CD8-positive, alpha-beta memory T cell (primary cell): ENCODE measurements around the gene MOK. TPM values are rescaled to one million over a fixed set of nuclear protein-coding genes. Genes with fewer than 3 reads are reported as not detected.
A peak's percentile ranks its signal among the peaks of the same experiment; 100 is the strongest.

ENCODE experiments used
- CTCF ChIA-PET: fragments of 350-600 bp; sonication (Branson Sonifier 250); formaldehyde crosslinking; loops from one replicate; lab custom pipeline; 2021; ENCODE audit warnings: antibody characterized with exemption; lab: Charles Lee
- POLR2A ChIA-PET: fragments of 350-600 bp; sonication (Branson Sonifier 250); formaldehyde crosslinking; loops from one replicate; lab custom pipeline; 2021; ENCODE audit warnings: antibody characterized with exemption; lab: Charles Lee
- DNase-seq, 5 donors: peaks; one replicate each; pipeline versions ENCODE4 v3.0.0 to v3.0.0-alpha.2; 2020 to 2022; ENCODE audit warnings: mixed read lengths in 1 of 5
- H3K27ac ChIP-seq: one replicate; pipeline ENCODE4 v1.7.0; 2013; ENCODE audit warnings: low read depth, mild to moderate bottlenecking, low read length, moderate library complexity
- H3K27me3 ChIP-seq: 2 replicates; pipeline ENCODE4 v1.7.0; 2013; ENCODE audit warnings: low read length, mild to moderate bottlenecking; ENCODE audit not compliant: insufficient read depth, poor library complexity, severe bottlenecking
- H3K36me3 ChIP-seq: 2 replicates; pipeline ENCODE4 v1.7.0; 2013; ENCODE audit warnings: mild to moderate bottlenecking, low read length, moderate library complexity; ENCODE audit not compliant: insufficient read depth
- H3K4me1 ChIP-seq: 2 replicates; pipeline ENCODE4 v1.7.0; 2013; ENCODE audit warnings: mild to moderate bottlenecking, low read length, moderate library complexity; ENCODE audit not compliant: insufficient read depth
- H3K4me3 ChIP-seq: 2 replicates; pipeline ENCODE4 v1.7.0; 2013; ENCODE audit warnings: mild to moderate bottlenecking, low read length
- H3K9me3 ChIP-seq: 2 replicates; pipeline ENCODE4 v1.7.0; 2013; ENCODE audit warnings: mild to moderate bottlenecking, low read length
- H3K27ac Mint-ChIP-seq, 8 donors: one replicate each; pipeline ENCODE4 v1.8.0; 2020 to 2021; ENCODE audit warnings: mixed read lengths in 8 of 8, mild to moderate bottlenecking in 6 of 8, inconsistent platforms in 3 of 8, moderate library complexity in 3 of 8
- H3K27me3 Mint-ChIP-seq, 2 donors: one replicate each; pipeline ENCODE4 v1.8.0; 2020 to 2021; ENCODE audit warnings: mixed read lengths in 2 of 2, mild to moderate bottlenecking in 1 of 2, moderate library complexity in 1 of 2
- H3K36me3 Mint-ChIP-seq, 3 donors: one replicate each; pipeline ENCODE4 v1.8.0; 2020 to 2021; ENCODE audit warnings: mixed read lengths in 3 of 3, inconsistent platforms in 1 of 3, mild to moderate bottlenecking in 1 of 3
- H3K4me1 Mint-ChIP-seq, 3 donors: one replicate each; pipeline ENCODE4 v1.8.0; 2020 to 2021; ENCODE audit warnings: mixed read lengths in 3 of 3, inconsistent platforms in 1 of 3, mild to moderate bottlenecking in 1 of 3
- H3K4me3 Mint-ChIP-seq, 7 donors: one replicate each; pipeline ENCODE4 v1.8.0; 2020 to 2021; ENCODE audit warnings: mixed read lengths in 7 of 7, mild to moderate bottlenecking in 6 of 7, moderate library complexity in 4 of 7, inconsistent platforms in 2 of 7
- H3K9me3 Mint-ChIP-seq, 5 donors: one replicate each; pipeline ENCODE4 v1.8.0; 2020 to 2022; ENCODE audit warnings: mixed read lengths in 5 of 5, mild to moderate bottlenecking in 3 of 5, moderate library complexity in 2 of 5, inconsistent platforms in 1 of 5
- polyA plus RNA-seq: library from polyadenylated mRNA; unstranded; fragments of 300-500 nt; fragmentation: Illumina TruSeq; gene quantifications from one replicate; pipeline ENCODE4 v1.2.3, GENCODE V29; 2021
- total RNA-seq, 2 experiments: library from RNA; stranded (reverse); gene quantifications; one replicate each; pipeline ENCODE4 v1.2.3, GENCODE V29; 2021

MOK gene
- total and polyA plus RNA-seq, 3 experiments from 2014 or later, result 2.8 to 7.3 (median 5.8) TPM

GRCh38 chr14:102293781-102294180, 11.2 kb downstream of the MOK start:
- Histone ChIP-seq H3K27ac (no peak overlapping the region), H3K36me3 (no peaks in the 10 kb centered on the region), H3K27me3 (no peaks in the 10 kb centered on the region), H3K9me3 (no peaks in the 10 kb centered on the region), H3K4me1 (no peaks in the 10 kb centered on the region), H3K4me3 (no peak overlapping the region)
- no peak overlapping the region for H3K27ac Mint-ChIP-seq
- no peaks in the 10 kb centered on the region for H3K36me3 Mint-ChIP-seq
- no peaks in the 10 kb centered on the region for H3K27me3 Mint-ChIP-seq
- ChIA-PET CTCF (no interaction called here), POLR2A (interaction anchor here (0.7 kb wide), 1 partner anchor 98 kb away, joined by 7 read pairs; no protein-coding TSS in a partner anchor)
- no peak overlapping the region for H3K4me3 Mint-ChIP-seq
- H3K4me1 Mint-ChIP-seq, result no peaks in the 10 kb centered on the region
- DNase-seq, result no peak
- H3K9me3 Mint-ChIP-seq, result no peaks in the 10 kb centered on the region

- Mint-ChIP-seq H3K9me3 (no peaks in the 10 kb centered on the region), H3K4me3 (no peak overlapping the region), H3K27me3 (no peaks in the 10 kb centered on the region), H3K4me1 (no peaks in the 10 kb centered on the region), H3K36me3 (no peaks in the 10 kb centered on the region), H3K27ac (peak overlapping the region in 1 of 8 donors; percentile 32)
- ChIA-PET POLR2A (interaction anchor here (0.6 kb wide), 1 partner anchor 31 kb away, joined by 3 read pairs; no protein-coding TSS in a partner anchor), CTCF (interaction anchor here (1.2 kb wide), 1 partner anchor 12 kb away, joined by 3 read pairs; the partner anchor contains the start of gene MOK)
- no peak overlapping the region for H3K27ac ChIP-seq
- no peaks in the 10 kb centered on the region for H3K9me3 ChIP-seq
- H3K27me3 ChIP-seq, result no peaks in the 10 kb centered on the region
- no peaks in the 10 kb centered on the region for H3K4me1 ChIP-seq
- H3K36me3 ChIP-seq, result no peaks in the 10 kb centered on the region
- H3K4me3 ChIP-seq, result no peak overlapping the region
- no peak for DNase-seq
Observed at GRCh38 chr14:102292441-102292840, 12.5 kb downstream of the MOK start.

- CTCF ChIA-PET, result no interaction called here
- no peak overlapping the region for H3K4me3 ChIP-seq
- H3K27ac ChIP-seq, result no peak overlapping the region
- H3K4me1 ChIP-seq, result no peaks in the 10 kb centered on the region
- Mint-ChIP-seq H3K27ac (no peak overlapping the region), H3K4me1 (no peaks in the 10 kb centered on the region), H3K36me3 (no peaks in the 10 kb centered on the region), H3K4me3 (no peak overlapping the region), H3K27me3 (peaks cover 0 to 2% of the 10 kb centered on the region in 2 donors), H3K9me3 (no peaks in the 10 kb centered on the region)
- no peaks in the 10 kb centered on the region for H3K36me3 ChIP-seq
- no peak for DNase-seq
- POLR2A ChIA-PET, result no interaction called here
- H3K9me3 ChIP-seq, result no peaks in the 10 kb centered on the region
- H3K27me3 ChIP-seq, result no peaks in the 10 kb centered on the region
Observed at GRCh38 chr14:102288139-102288538, 16.8 kb downstream of the MOK start.

GRCh38 chr14:102285106-102285505, 19.9 kb downstream of the MOK start:
- no peak overlapping the region for H3K4me3 ChIP-seq
- H3K4me3 Mint-ChIP-seq, result no peak overlapping the region
- POLR2A ChIA-PET, result no interaction called here
- no peaks in the 10 kb centered on the region for H3K4me1 ChIP-seq
- CTCF ChIA-PET, result interaction anchor here (1.4 kb wide), 1 partner anchor 13 kb away, joined by 3 read pairs; no protein-coding TSS in a partner anchor
- H3K36me3 Mint-ChIP-seq, result no peaks in the 10 kb centered on the region
- H3K27me3 ChIP-seq, result no peaks in the 10 kb centered on the region
- no peaks in the 10 kb centered on the region for H3K9me3 ChIP-seq
- peaks cover 0 to 2% of the 10 kb centered on the region in 2 donors for H3K27me3 Mint-ChIP-seq
- H3K9me3 Mint-ChIP-seq, result no peaks in the 10 kb centered on the region
- no peak for DNase-seq
- H3K27ac Mint-ChIP-seq, result no peak overlapping the region
- no peaks in the 10 kb centered on the region for H3K4me1 Mint-ChIP-seq
- no peak overlapping the region for H3K27ac ChIP-seq
- H3K36me3 ChIP-seq, result no peaks in the 10 kb centered on the region

- H3K27me3 Mint-ChIP-seq, result peaks cover 0 to 2% of the 10 kb centered on the region in 2 donors
- no peaks in the 10 kb centered on the region for H3K9me3 ChIP-seq
- no peaks in the 10 kb centered on the region for H3K36me3 Mint-ChIP-seq
- no peak overlapping the region for H3K4me3 ChIP-seq
- H3K27ac Mint-ChIP-seq, result peak overlapping the region in 1 of 8 donors; percentile 32
- H3K4me3 Mint-ChIP-seq, result no peak overlapping the region
- POLR2A ChIA-PET, result no interaction called here
- H3K27me3 ChIP-seq, result no peaks in the 10 kb centered on the region
- H3K4me1 ChIP-seq, result no peaks in the 10 kb centered on the region
- H3K27ac ChIP-seq, result no peak overlapping the region
- no peaks in the 10 kb centered on the region for H3K9me3 Mint-ChIP-seq
- H3K36me3 ChIP-seq, result no peaks in the 10 kb centered on the region
- H3K4me1 Mint-ChIP-seq, result no peaks in the 10 kb centered on the region
- DNase-seq, result no peak
- CTCF ChIA-PET, result interaction anchor here (1.4 kb wide), 1 partner anchor 14 kb away, joined by 3 read pairs; no protein-coding TSS in a partner anchor
Observed at GRCh38 chr14:102283631-102284129, 21.3 kb downstream of the MOK start.

- Mint-ChIP-seq H3K27ac (no peak overlapping the region), H3K4me3 (no peak overlapping the region), H3K4me1 (no peaks in the 10 kb centered on the region), H3K36me3 (no peaks in the 10 kb centered on the region), H3K9me3 (no peaks in the 10 kb centered on the region), H3K27me3 (peaks cover 0 to 2% of the 10 kb centered on the region in 2 donors)
- POLR2A ChIA-PET, result interaction anchor here (0.6 kb wide), 1 partner anchor 421 kb away, joined by 3 read pairs; no protein-coding TSS in a partner anchor
- no peak for DNase-seq
- Histone ChIP-seq H3K9me3 (no peaks in the 10 kb centered on the region), H3K4me3 (no peak overlapping the region), H3K27me3 (no peaks in the 10 kb centered on the region), H3K36me3 (no peaks in the 10 kb centered on the region), H3K27ac (no peak overlapping the region), H3K4me1 (no peaks in the 10 kb centered on the region)
- CTCF ChIA-PET, result no interaction called here
Observed at GRCh38 chr14:102282751-102283465, 22.1 kb downstream of the MOK start.

GRCh38 chr14:102280376-102280962, 24.5 kb downstream of the MOK start:
- no peaks in the 10 kb centered on the region for H3K9me3 Mint-ChIP-seq
- ChIA-PET POLR2A (no interaction called here), CTCF (no interaction called here)
- Histone ChIP-seq H3K4me1 (no peaks in the 10 kb centered on the region), H3K9me3 (no peaks in the 10 kb centered on the region), H3K36me3 (no peaks in the 10 kb centered on the region), H3K27ac (no peak overlapping the region), H3K4me3 (no peak overlapping the region), H3K27me3 (no peaks in the 10 kb centered on the region)
- H3K4me3 Mint-ChIP-seq, result no peak overlapping the region
- H3K27ac Mint-ChIP-seq, result peak overlapping the region in 1 of 8 donors; percentile 31
- H3K36me3 Mint-ChIP-seq, result no peaks in the 10 kb centered on the region
- no peaks in the 10 kb centered on the region for H3K27me3 Mint-ChIP-seq
- no peaks in the 10 kb centered on the region for H3K4me1 Mint-ChIP-seq
- DNase-seq, result no peak

GRCh38 chr14:102279688-102280348, 25.1 kb downstream of the MOK start:
- DNase-seq, result no peak
- POLR2A ChIA-PET, result no interaction called here
- Mint-ChIP-seq H3K27ac (no peak overlapping the region), H3K9me3 (no peaks in the 10 kb centered on the region), H3K4me3 (no peak overlapping the region), H3K36me3 (no peaks in the 10 kb centered on the region), H3K27me3 (no peaks in the 10 kb centered on the region), H3K4me1 (no peaks in the 10 kb centered on the region)
- Histone ChIP-seq H3K4me3 (no peak overlapping the region), H3K36me3 (no peaks in the 10 kb centered on the region), H3K4me1 (no peaks in the 10 kb centered on the region), H3K27ac (no peak overlapping the region), H3K9me3 (no peaks in the 10 kb centered on the region), H3K27me3 (no peaks in the 10 kb centered on the region)
- CTCF ChIA-PET, result no interaction called here
